PC-3 (cell line): Measurements from ENCODE around the gene KIF1B. TPM values are rescaled to one million over a fixed set of nuclear protein-coding genes. Genes with fewer than 3 reads are reported as not detected.

Experiments used
- ATAC-seq: fragments of 200-7000 bp; cut with Tn5 transposase; 2 replicates; pipeline ENCODE4 v1.9.1; 2020; ENCODE audit warnings: mild to moderate bottlenecking, moderate library complexity
- BruUV-seq: library from RNA; stranded (reverse); fragments of 400-500 nt; replicated peaks from 2 replicates; lab custom pipeline; 2021; lab: Mats Ljungman, UMichigan
- CTCF ChIA-PET: fragments of 300-600 bp; sonication (Branson Sonifier 250); formaldehyde crosslinking; loops from one replicate; lab custom pipeline; 2022; ENCODE audit warnings: antibody characterized with exemption; lab: Charles Lee
- POLR2A ChIA-PET: fragments of 300-600 bp; sonication (Branson Sonifier 250); formaldehyde crosslinking; loops from one replicate; lab custom pipeline; 2022; ENCODE audit warnings: antibody characterized with exemption; ENCODE audit not compliant: unreplicated experiment; lab: Charles Lee
- DNase-seq: peaks from one replicate; pipeline ENCODE4 v3.0.0-alpha.2; 2015
- H2AFZ ChIP-seq: fragments of 300-600 bp; sonication (generic); 2 replicates; pipeline ENCODE4 v1.6.0; 2016; ENCODE audit warnings: antibody characterized with exemption, low read length
- H3F3A ChIP-seq: fragments of 300-600 bp; sonication (generic); one replicate; pipeline ENCODE4 v1.6.0; 2017; ENCODE audit warnings: antibody characterized with exemption, low read length, control low read depth, mild to moderate bottlenecking; ENCODE audit not compliant: unreplicated experiment
- H3K27ac ChIP-seq: fragments of 300-600 bp; sonication (generic); 2 replicates; pipeline ENCODE4 v1.5.1; 2016; ENCODE audit warnings: mild to moderate bottlenecking, low read length
- H3K27me3 ChIP-seq: fragments of 300-600 bp; sonication (generic); 2 replicates; pipeline ENCODE4 v1.6.1; 2016; ENCODE audit warnings: low read length, mixed read lengths
- H3K36me3 ChIP-seq: fragments of 300-600 bp; sonication (generic); 2 replicates; pipeline ENCODE4 v1.6.1; 2016; ENCODE audit warnings: low read depth, mixed run types, low read length, mixed read lengths
- H3K4me1 ChIP-seq: fragments of 300-600 bp; sonication (generic); 2 replicates; pipeline ENCODE4 v1.5.1; 2016; ENCODE audit warnings: low read length; ENCODE audit not compliant: insufficient read depth
- H3K4me2 ChIP-seq: fragments of 300-600 bp; sonication (generic); 2 replicates; pipeline ENCODE4 v1.6.0; 2016; ENCODE audit warnings: low read length
- H3K4me3 ChIP-seq: fragments of 300-600 bp; sonication (generic); 2 replicates; pipeline ENCODE4 v1.5.1; 2016; ENCODE audit warnings: mild to moderate bottlenecking, low read length, mixed read lengths
- H3K79me2 ChIP-seq: fragments of 300-600 bp; sonication (generic); 2 replicates; pipeline ENCODE4 v1.6.1; 2017; ENCODE audit warnings: low read length, mixed read lengths
- H3K9ac ChIP-seq: fragments of 300-600 bp; sonication (generic); 2 replicates; pipeline ENCODE4 v1.6.0; 2016; ENCODE audit warnings: mild to moderate bottlenecking, low read length
- H3K9me2 ChIP-seq: fragments of 300-600 bp; sonication (generic); replicated peaks from 2 replicates; pipeline ENCODE4 v1.6.1; 2016; ENCODE audit warnings: mixed run types, low read length, mixed read lengths
- H3K9me3 ChIP-seq: fragments of 300-600 bp; sonication (generic); 2 replicates; pipeline ENCODE4 v1.6.1; 2016; ENCODE audit warnings: low read length, mixed read lengths
- H4K20me1 ChIP-seq: fragments of 300-600 bp; sonication (generic); 2 replicates; pipeline ENCODE4 v1.6.1; 2016; ENCODE audit warnings: low read length, mixed read lengths
- CTCF ChIP-seq: fragments of 300-600 bp; sonication (generic); conservative IDR thresholded peaks from 2 replicates; pipeline ENCODE4 v1.5.1; 2017; ENCODE audit warnings: antibody characterized with exemption, low read depth, mild to moderate bottlenecking, low read length
- EZH2 ChIP-seq: fragments of 300-600 bp; sonication (generic); IDR thresholded peaks from one replicate; pipeline ENCODE4 v1.6.1; 2017; ENCODE audit warnings: antibody characterized with exemption, mild to moderate bottlenecking, low read length; ENCODE audit not compliant: unreplicated experiment
- EZH2phosphoT487 ChIP-seq: fragments of 300-600 bp; sonication (generic); IDR thresholded peaks from 2 replicates; pipeline ENCODE4 v1.6.1; 2018; ENCODE audit warnings: mild to moderate bottlenecking, antibody characterized with exemption, low read length, borderline replicate concordance
- intact Hi-C: fragments of 100-400 bp; cut with micrococcal nuclease; formaldehyde crosslinking; loops from 2 replicates; pipeline ENCODE4 v1.9.0; 2023
- total RNA-seq: library from RNA; depleted of rRNA; stranded (reverse); fragments of >200 nt; gene quantifications from 2 replicates; pipeline ENCODE4 v1.2.3, GENCODE V29; 2014

Gene KIF1B
- total RNA-seq, 1 experiment from 2014 or later, result 21.4 TPM

- H4K20me1 ChIP-seq, result no peaks in the 10 kb centered on the region
- CTCF ChIA-PET, result no interaction called here
- ATAC-seq, result no peak
- no TSS peak for BruUV-seq
- H2AFZ ChIP-seq, result no peak overlapping the region
- H3K9me2 ChIP-seq, result no peaks in the 10 kb centered on the region
- POLR2A ChIA-PET, result no interaction called here
- TF ChIP-seq EZH2 (no peak), EZH2phosphoT487 (no peak), CTCF (no peak)
- H3K4me1 ChIP-seq, result peaks cover 8% of the 10 kb centered on the region; the same call in 1 of the 2 replicates
- H3K79me2 ChIP-seq, result peaks cover 16% of the 10 kb centered on the region
- H3K9me3 ChIP-seq, result no peaks in the 10 kb centered on the region
- no peaks in the 10 kb centered on the region for H3K36me3 ChIP-seq
- no peaks in the 10 kb centered on the region for H3F3A ChIP-seq
- no peak overlapping the region for H3K4me3 ChIP-seq
- no peak overlapping the region for H3K27ac ChIP-seq
- H3K27me3 ChIP-seq, result no peaks in the 10 kb centered on the region
- no peak overlapping the region for H3K4me2 ChIP-seq
- no peak overlapping the region for H3K9ac ChIP-seq
- intact Hi-C loops, result loop anchor here (1.0 kb wide), 2 partner anchors 52 to 219 kb away; partner anchors contain the start of gene KIF1B
- DNase-seq, result no peak
These were observed 218.6 kb downstream of the KIF1B start for GRCh38 chr1:10428984-10429383.

- no peak for TF ChIP-seq CTCF
- no peak for TF ChIP-seq EZH2
- no peak for TF ChIP-seq EZH2phosphoT487
- H3K27ac ChIP-seq, result peak overlapping the region; percentile 71; the same call in 1 of the 2 replicates
- H3K4me2 ChIP-seq, result peak overlapping the region; percentile 98
- peak overlapping the region; percentile 88 for H3K9ac ChIP-seq
- CTCF ChIA-PET, result interaction anchor here (0.7 to 1.9 kb wide), 2 partner anchors 42 to 169 kb away, joined by 4 to 7 read pairs; no protein-coding TSS in a partner anchor
- BruUV-seq, result TSS peak; percentile 66
- H3K36me3 ChIP-seq, result no peaks in the 10 kb centered on the region
- ATAC-seq (no peak; the same call in 1 of the 2 replicates), DNase-seq (peak; percentile 28)
- H3K27me3 ChIP-seq, result no peaks in the 10 kb centered on the region
- peaks cover 8% of the 10 kb centered on the region; the same call in 1 of the 2 replicates for H3K4me1 ChIP-seq
- H4K20me1 ChIP-seq, result no peaks in the 10 kb centered on the region
- H2AFZ ChIP-seq, result peak overlapping the region; percentile 98
- POLR2A ChIA-PET, result no interaction called here
- H3K4me3 ChIP-seq, result peak overlapping the region; percentile 85
- H3F3A ChIP-seq, result no peaks in the 10 kb centered on the region
- intact Hi-C loops, result loop anchor here (1.0 kb wide), 2 partner anchors 42 to 64 kb away; partner anchors contain the start of gene DFFA
- peaks cover 16% of the 10 kb centered on the region for H3K79me2 ChIP-seq
- no peaks in the 10 kb centered on the region for H3K9me2 ChIP-seq
- no peaks in the 10 kb centered on the region for H3K9me3 ChIP-seq
These were observed 219.5 kb downstream of the KIF1B start for GRCh38 chr1:10429868-10430215.
